Transverse colon (tissue), 4 donors: ENCODE results near the gene TDRD3. TPM values are rescaled to one million over a fixed set of nuclear protein-coding genes. Genes with fewer than 3 reads are reported as not detected.

ENCODE experiments used
- DNase-seq: peaks from one replicate; pipeline ENCODE4 v3.0.0-alpha.2; 2019
- H3K27ac ChIP-seq, 4 donors: fragments of 200-600 bp; sonication (generic); 2 replicates each; pipeline ENCODE4 v1.5.1; 2016 to 2018; ENCODE audit warnings: inconsistent platforms in 4 of 4
- H3K27me3 ChIP-seq: fragments of 200-600 bp; sonication (generic); 2 replicates; pipeline ENCODE4 v1.5.1; 2017; ENCODE audit warnings: inconsistent platforms
- H3K36me3 ChIP-seq, 4 donors: fragments of 200-600 bp; sonication (generic); 2 replicates each; pipeline ENCODE4 v1.5.1; 2017 to 2019; ENCODE audit warnings: inconsistent platforms in 4 of 4
- H3K4me1 ChIP-seq, 4 donors: fragments of 200-600 bp; sonication (generic); 2 replicates each; pipeline ENCODE4 v1.5.1; 2017 to 2020; ENCODE audit warnings: inconsistent platforms in 4 of 4
- H3K4me3 ChIP-seq, 4 donors: fragments of 200-600 bp; sonication (generic); 1 replicate in 1 of 4; 2 replicates in 3 of 4; pipeline versions ENCODE4 v1.5.1 to v1.6.1; 2017 to 2019; ENCODE audit warnings: inconsistent platforms in 4 of 4
- H3K9me3 ChIP-seq, 2 donors: fragments of 200-600 bp; sonication (generic); 2 replicates each; pipeline ENCODE4 v1.5.1; 2017 to 2019; ENCODE audit warnings: inconsistent platforms in 2 of 2
- EP300 ChIP-seq: sonication (generic); formaldehyde crosslinking; IDR thresholded peaks from one replicate; pipeline ENCODE4 v1.6.1; 2017; ENCODE audit warnings: antibody characterized with exemption, low read depth
- POLR2A ChIP-seq: fragments of 450-650 bp; IDR thresholded peaks from one replicate; pipeline ENCODE4 v1.6.1; 2016; ENCODE audit warnings: antibody characterized with exemption, mild to moderate bottlenecking, moderate library complexity
- POLR2AphosphoS5 ChIP-seq, 3 donors: sonication (generic); formaldehyde crosslinking; IDR thresholded peaks; one replicate each; pipeline ENCODE4 v1.6.1; 2016; ENCODE audit warnings: antibody characterized with exemption in 3 of 3
- WGBS, 2 donors: methylation state at CpG; one replicate each; pipeline ENCODE4 v1.1.5; 2018; ENCODE audit warnings: low coverage in 1 of 2; 5-methylcytosine and 5-hydroxymethylcytosine counted together
- in situ Hi-C, 4 donors: fragments of 200-750 bp; cut with MboI; loops; one replicate each; pipeline versions ENCODE4 v1.15.0 to v1.15.1; 2017; ENCODE audit warnings: low sequenced_read_pairs in 3 of 4, low pct_ligation_motif_present in 1 of 4, low pct_unique_long_range_greater_than_20kb in 1 of 4
- intact Hi-C: fragments of 100-400 bp; cut with DNase I; formaldehyde crosslinking; loops from one replicate; pipeline ENCODE4 v1.15.1; 2023; ENCODE audit warnings: low total_unique reads
- total RNA-seq, 4 donors: library from RNA; depleted of rRNA; stranded (reverse); fragments of >200 nt; gene quantifications; one replicate each; pipeline ENCODE4 v1.1.0, GENCODE V29; 2016
- TF ChIP-seq, protein P1 (sequence below), 5 experiments: fragments of 200-600 bp in 3 of 5; fragments of 450-650 bp in 2 of 5; sonication (generic) in 3 of 5; IDR thresholded peaks; 1 replicate in 2 of 5; 2 replicates in 3 of 5; pipeline ENCODE4 v1.5.1; 2016 to 2017; ENCODE audit warnings: antibody characterized with exemption in 5 of 5, inconsistent platforms in 3 of 5, mild to moderate bottlenecking in 2 of 5, moderate library complexity in 1 of 5

TDRD3 gene
- total RNA-seq, 4 donors from 2014 or later: 20.9 to 73.4 (median 33.9) TPM

DNA sequence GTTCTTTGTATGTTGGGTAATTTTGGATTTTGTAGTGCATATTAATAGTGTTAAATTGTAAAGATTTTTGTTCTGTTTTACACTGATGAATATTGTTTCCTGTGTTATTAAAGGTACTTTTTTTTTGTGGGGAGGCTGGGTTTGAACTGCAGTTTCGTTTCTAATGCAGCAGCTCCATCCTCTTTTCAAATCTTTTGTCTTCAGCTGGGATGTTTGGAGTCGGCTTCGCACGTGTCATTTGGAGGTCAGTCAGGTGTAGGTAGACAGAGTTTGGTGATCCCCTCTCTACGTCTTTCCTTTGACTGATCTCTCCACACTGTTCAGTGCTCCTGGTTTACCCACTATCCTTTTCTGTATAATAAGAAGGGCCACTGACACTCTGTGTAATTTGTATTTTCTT, 30.3 kb downstream of the TDRD3 start:
- Histone ChIP-seq H3K27ac (no peak overlapping the region), H3K9me3 (no peaks in the 10 kb centered on the region), H3K36me3 (no peaks in the 10 kb centered on the region), H3K27me3 (no peaks in the 10 kb centered on the region), H3K4me1 (peaks cover 0 to 17% (median 6%) of the 10 kb centered on the region in 4 donors), H3K4me3 (no peak overlapping the region)
- intact Hi-C loops: no loop called here
- DNase-seq: no peak
- in situ Hi-C loops: loop anchor here in 2 of 4 donors (25.0 kb wide), 1 partner anchor 740 kb away; no protein-coding TSS in a partner anchor
- TF ChIP-seq EP300 (no peak), POLR2AphosphoS5 (IDR thresholded peaks at IDR 0.05) (no peak), POLR2A (no peak)
- TF ChIP-seq, protein P1, sequence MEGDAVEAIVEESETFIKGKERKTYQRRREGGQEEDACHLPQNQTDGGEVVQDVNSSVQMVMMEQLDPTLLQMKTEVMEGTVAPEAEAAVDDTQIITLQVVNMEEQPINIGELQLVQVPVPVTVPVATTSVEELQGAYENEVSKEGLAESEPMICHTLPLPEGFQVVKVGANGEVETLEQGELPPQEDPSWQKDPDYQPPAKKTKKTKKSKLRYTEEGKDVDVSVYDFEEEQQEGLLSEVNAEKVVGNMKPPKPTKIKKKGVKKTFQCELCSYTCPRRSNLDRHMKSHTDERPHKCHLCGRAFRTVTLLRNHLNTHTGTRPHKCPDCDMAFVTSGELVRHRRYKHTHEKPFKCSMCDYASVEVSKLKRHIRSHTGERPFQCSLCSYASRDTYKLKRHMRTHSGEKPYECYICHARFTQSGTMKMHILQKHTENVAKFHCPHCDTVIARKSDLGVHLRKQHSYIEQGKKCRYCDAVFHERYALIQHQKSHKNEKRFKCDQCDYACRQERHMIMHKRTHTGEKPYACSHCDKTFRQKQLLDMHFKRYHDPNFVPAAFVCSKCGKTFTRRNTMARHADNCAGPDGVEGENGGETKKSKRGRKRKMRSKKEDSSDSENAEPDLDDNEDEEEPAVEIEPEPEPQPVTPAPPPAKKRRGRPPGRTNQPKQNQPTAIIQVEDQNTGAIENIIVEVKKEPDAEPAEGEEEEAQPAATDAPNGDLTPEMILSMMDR (IDR thresholded peaks at IDR 0.05): no peak
- 71 to 75% methylated on average over 5 of the region's 5 CpGs for WGBS, 2 donors

DNA sequence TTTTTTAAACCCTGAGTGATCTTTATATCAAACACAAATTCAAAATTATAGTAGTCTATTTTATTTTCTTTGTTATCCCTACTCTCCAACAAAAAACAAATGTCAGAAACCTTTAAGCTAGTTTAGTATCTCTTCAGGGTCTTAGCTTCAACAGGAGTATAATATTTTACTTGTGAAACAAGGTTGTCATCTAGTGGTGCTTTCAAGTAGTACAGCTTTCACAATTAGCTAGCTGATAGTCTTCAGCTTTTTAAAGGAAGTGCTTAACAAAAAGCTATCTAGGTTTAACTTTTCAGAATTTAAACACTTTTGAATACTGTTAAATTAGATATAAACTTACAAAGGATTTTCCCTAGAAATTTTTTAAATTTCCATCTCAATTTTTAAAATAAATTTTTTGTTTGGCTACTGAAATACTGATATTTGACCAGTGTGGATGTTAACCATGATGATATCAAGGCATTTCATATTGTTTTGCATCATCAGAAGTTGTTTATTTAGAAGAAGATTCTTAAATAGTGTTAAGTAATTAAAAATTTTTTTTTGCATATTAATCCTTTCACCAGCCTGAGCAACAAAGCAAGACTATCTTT, 34.2 kb downstream of the TDRD3 start:
- no peaks in the 10 kb centered on the region for H3K27me3 ChIP-seq
- in situ Hi-C loops: loop anchor here in 2 of 4 donors (25.0 kb wide), 1 partner anchor 744 kb away; no protein-coding TSS in a partner anchor
- DNase-seq: no peak
- H3K9me3 ChIP-seq: no peaks in the 10 kb centered on the region
- H3K36me3 ChIP-seq: no peaks in the 10 kb centered on the region
- intact Hi-C loops: no loop called here
- peaks cover 0 to 15% (median 8%) of the 10 kb centered on the region in 4 donors for H3K4me1 ChIP-seq
- H3K27ac ChIP-seq: no peak overlapping the region
- no peak for TF ChIP-seq EP300
- TF ChIP-seq, protein P1 (IDR thresholded peaks at IDR 0.05): peak; percentile 89 to 97 (median 94)
- no peak overlapping the region for H3K4me3 ChIP-seq

DNA sequence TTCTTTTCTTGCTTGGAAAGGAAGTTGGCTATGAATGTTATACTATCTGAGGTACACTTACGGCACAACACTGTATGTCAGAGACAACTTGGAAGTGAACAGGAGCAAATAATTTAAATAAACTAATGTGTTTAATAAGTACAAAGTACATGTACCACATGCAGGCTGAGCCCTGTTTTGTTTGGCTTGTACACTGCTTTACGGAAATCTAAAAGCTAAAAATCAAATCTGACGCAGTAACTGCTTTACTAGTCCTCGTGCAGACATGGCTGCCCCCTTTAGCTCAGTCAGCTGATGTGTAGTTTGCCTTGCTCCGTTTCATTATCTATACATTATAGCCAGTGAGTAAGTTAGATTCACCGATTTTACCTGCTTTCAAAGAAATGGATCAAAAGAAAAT, 36.5 kb downstream of the TDRD3 start:
- DNase-seq: no peak
- in situ Hi-C loops: loop anchor here in 2 of 4 donors (25.0 kb wide), 1 partner anchor 746 kb away; no protein-coding TSS in a partner anchor
- H3K4me1 ChIP-seq: peaks cover 0 to 11% (median 8%) of the 10 kb centered on the region in 4 donors
- TF ChIP-seq POLR2AphosphoS5 (IDR thresholded peaks at IDR 0.05) (no peak), EP300 (no peak), POLR2A (no peak)
- TF ChIP-seq, protein P1 (IDR thresholded peaks at IDR 0.05): no peak
- peak overlapping the region in 1 of 4 donors; percentile 1 for H3K4me3 ChIP-seq
- 50 to 71% methylated on average over 3 to 6 of the region's 6 CpGs for WGBS, 2 donors
- H3K36me3 ChIP-seq: no peaks in the 10 kb centered on the region
- H3K9me3 ChIP-seq: peaks cover 0 to 3% of the 10 kb centered on the region in 2 donors
- no peaks in the 10 kb centered on the region for H3K27me3 ChIP-seq
- H3K27ac ChIP-seq: peak overlapping the region in 2 of 4 donors; percentile 17 to 30
- intact Hi-C loops: no loop called here

DNA sequence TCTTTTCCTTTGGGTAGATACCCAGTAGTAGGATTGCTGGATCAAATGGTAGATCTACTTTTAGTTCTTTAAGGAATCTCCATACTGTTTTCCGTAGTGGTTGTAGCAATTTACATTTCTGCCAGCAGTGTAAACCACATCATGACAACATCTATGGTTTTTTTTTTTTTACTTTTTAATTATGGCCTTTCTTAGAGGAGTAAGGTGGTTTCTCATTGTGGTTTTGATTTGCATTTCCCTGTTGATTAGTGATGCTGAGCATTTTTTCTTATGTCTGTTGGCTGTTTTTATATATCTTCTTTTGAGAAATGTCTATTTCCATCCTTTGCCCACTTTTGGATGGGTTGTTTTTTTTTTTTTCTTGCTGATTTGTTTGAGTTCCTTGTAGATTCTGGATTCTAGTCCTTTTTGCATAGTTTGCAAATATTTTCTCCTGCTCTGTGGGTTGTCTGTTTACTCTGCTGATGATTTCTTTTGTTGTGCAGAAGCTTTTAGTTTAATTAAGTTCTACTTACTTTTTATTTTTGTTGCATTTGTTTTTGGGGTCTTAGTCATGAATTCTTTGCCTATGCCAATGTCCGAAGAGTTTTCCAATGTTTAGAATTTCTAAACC, 38.8 kb downstream of the TDRD3 start:
- intact Hi-C loops: no loop called here
- no peak for DNase-seq
- H3K4me3 ChIP-seq: no peak overlapping the region

More for the DNA sequence above, 38.8 kb downstream of the TDRD3 start:
- in situ Hi-C loops: loop anchor here in 2 of 4 donors (25.0 kb wide), 1 partner anchor 749 kb away; no protein-coding TSS in a partner anchor
- peaks cover 0 to 3% of the 10 kb centered on the region in 2 donors for H3K9me3 ChIP-seq
- no peaks in the 10 kb centered on the region for H3K27me3 ChIP-seq
- TF ChIP-seq, protein P1 (IDR thresholded peaks at IDR 0.05): no peak
- TF ChIP-seq POLR2AphosphoS5 (IDR thresholded peaks at IDR 0.05): no peak
- TF ChIP-seq POLR2A: no peak
- no peak for TF ChIP-seq EP300
- H3K4me1 ChIP-seq: peaks cover 0 to 11% (median 8%) of the 10 kb centered on the region in 4 donors
- 83 to 91% methylated on average over 2 of the region's 2 CpGs for WGBS, 2 donors
- no peaks in the 10 kb centered on the region for H3K36me3 ChIP-seq
- H3K27ac ChIP-seq: no peak overlapping the region
